ENCODE data around the gene CCR2. TPM values are rescaled to one million over a fixed set of nuclear protein-coding genes. Genes with fewer than 3 reads are reported as not detected.

The CCR2 gene
- total RNA-seq, 2 experiments from 2014 or later, result not detected

GRCh38 chr3:46378426-46378942 is 24.6 kb downstream of the CCR2 start:
- no TSS peak for BruUV-seq (replicated peaks)
- Histone ChIP-seq H2AFZ (ENCODE audit: low read length) (no peak overlapping the region), H3K36me3 (ENCODE audit: insufficient read depth, low read length) (no peaks in the 10 kb centered on the region), H3K27ac (ENCODE audit: low read depth, low read length, poor library complexity, severe bottlenecking) (no peak overlapping the region), H3K9me3 (ENCODE audit: low read length) (no peaks in the 10 kb centered on the region), H4K20me1 (ENCODE audit: insufficient read depth, low read length) (no peaks in the 10 kb centered on the region), H3K4me2 (ENCODE audit: low read length) (no peak overlapping the region; the same call in 1 of the 2 replicates), H3K4me1 (ENCODE audit: insufficient read depth, low read length, poor library complexity, severe bottlenecking) (peaks cover 13% of the 10 kb centered on the region), H3K79me2 (ENCODE audit: insufficient read depth, low read depth, low read length) (no peaks in the 10 kb centered on the region), H3K9me2 (ENCODE audit: insufficient read depth, low read length) (no peaks in the 10 kb centered on the region), H3K4me3 (ENCODE audit: low read depth, low read length, poor library complexity, severe bottlenecking) (no peak overlapping the region)
- peak; percentile 73 for DNase-seq (ENCODE audit: low spot score)
- intact Hi-C loops (cut with micrococcal nuclease; ENCODE audit: unreplicated experiment), result loop anchor here (1.0 to 10.0 kb wide), 5 partner anchors 102 to 614 kb away; no protein-coding TSS in a partner anchor
- TF ChIP-seq EZH2phosphoT487 (IDR thresholded peaks at IDR 0.05; ENCODE audit: borderline replicate concordance, low read depth, low read length) (no peak), CTCF (conservative IDR thresholded peaks at IDR 0.05; ENCODE audit: low read length) (peak; percentile 96)
- CTCF ChIA-PET (ENCODE audit: unreplicated experiment), result interaction anchor here (0.6 to 1.6 kb wide), 3 partner anchors 9 to 37 kb away, joined by 3 to 7 read pairs (median 3); no protein-coding TSS in a partner anchor
- POLR2A ChIA-PET, result no interaction called here

GRCh38 chr3:46380471-46381221 is 26.7 kb downstream of the CCR2 start:
- intact Hi-C loops (cut with micrococcal nuclease; ENCODE audit: unreplicated experiment), result loop anchor here (5.0 kb wide), 1 partner anchor 177 kb away; no protein-coding TSS in a partner anchor
- Histone ChIP-seq H3K4me1 (ENCODE audit: insufficient read depth, low read length, poor library complexity, severe bottlenecking) (peaks cover 31% of the 10 kb centered on the region), H4K20me1 (ENCODE audit: insufficient read depth, low read length) (no peaks in the 10 kb centered on the region), H2AFZ (ENCODE audit: low read length) (0 out of 2 replicates have a peak overlapping the region, but pooled peaks have one; percentile 0), H3K79me2 (ENCODE audit: insufficient read depth, low read depth, low read length) (no peaks in the 10 kb centered on the region), H3K4me3 (ENCODE audit: low read depth, low read length, poor library complexity, severe bottlenecking) (no peak overlapping the region), H3K36me3 (ENCODE audit: insufficient read depth, low read length) (no peaks in the 10 kb centered on the region), H3K4me2 (ENCODE audit: low read length) (no peak overlapping the region), H3K27ac (ENCODE audit: low read depth, low read length, poor library complexity, severe bottlenecking) (no peak overlapping the region), H3K9me2 (ENCODE audit: insufficient read depth, low read length) (no peaks in the 10 kb centered on the region), H3K9me3 (ENCODE audit: low read length) (no peaks in the 10 kb centered on the region)
- BruUV-seq (replicated peaks), result no TSS peak
- ChIA-PET CTCF (ENCODE audit: unreplicated experiment) (no interaction called here), POLR2A (interaction anchor here (0.5 kb wide), 1 partner anchor 159 kb away, joined by 3 read pairs; no protein-coding TSS in a partner anchor)
- DNase-seq (ENCODE audit: low spot score), result no peak
- TF ChIP-seq CTCF (conservative IDR thresholded peaks at IDR 0.05; ENCODE audit: low read length) (no peak), EZH2phosphoT487 (IDR thresholded peaks at IDR 0.05; ENCODE audit: borderline replicate concordance, low read depth, low read length) (no peak)
